GM23248 (cell line): ENCODE results near the gene TCF12. TPM values are rescaled to one million over a fixed set of nuclear protein-coding genes. Genes with fewer than 3 reads are reported as not detected.

Experiments used
- DNase-seq: peaks from one replicate; pipeline ENCODE4 v3.0.0-alpha.2; 2015
- H2AFZ ChIP-seq: fragments of 200-600 bp; sonication (generic); 2 replicates; pipeline ENCODE4 v1.6.1; 2016; ENCODE audit warnings: antibody characterized with exemption
- H3F3A ChIP-seq: fragments of 200-600 bp; sonication (generic); 2 replicates; pipeline ENCODE4 v1.6.1; 2016; ENCODE audit warnings: mild to moderate bottlenecking, antibody characterized with exemption, mixed run types; ENCODE audit not compliant: insufficient read depth
- H3K27ac ChIP-seq: fragments of 200-600 bp; sonication (generic); 2 replicates; pipeline ENCODE4 v1.5.1; 2016; ENCODE audit warnings: mild to moderate bottlenecking
- H3K27me3 ChIP-seq: fragments of 200-600 bp; sonication (generic); replicated peaks from 2 replicates; pipeline ENCODE4 v1.6.1; 2016; ENCODE audit warnings: mild to moderate bottlenecking; ENCODE audit not compliant: insufficient read depth
- H3K36me3 ChIP-seq: fragments of 200-600 bp; sonication (generic); 2 replicates; pipeline ENCODE4 v1.6.1; 2016; ENCODE audit warnings: low read depth, mild to moderate bottlenecking
- H3K4me1 ChIP-seq: fragments of 200-600 bp; sonication (generic); 2 replicates; pipeline ENCODE4 v1.6.1; 2016; ENCODE audit warnings: mild to moderate bottlenecking; ENCODE audit not compliant: insufficient read depth
- H3K4me2 ChIP-seq: fragments of 200-600 bp; sonication (generic); one replicate; pipeline ENCODE4 v1.6.1; 2016; ENCODE audit warnings: mild to moderate bottlenecking; ENCODE audit not compliant: unreplicated experiment
- H3K4me3 ChIP-seq: fragments of 200-600 bp; sonication (generic); 2 replicates; pipeline ENCODE4 v1.5.1; 2016; ENCODE audit warnings: mild to moderate bottlenecking
- H3K79me2 ChIP-seq: fragments of 200-600 bp; sonication (generic); 2 replicates; pipeline ENCODE4 v1.6.1; 2016; ENCODE audit warnings: mild to moderate bottlenecking; ENCODE audit not compliant: insufficient read depth
- H3K9ac ChIP-seq: fragments of 200-600 bp; sonication (generic); 2 replicates; pipeline ENCODE4 v1.6.1; 2016; ENCODE audit warnings: mild to moderate bottlenecking
- H3K9me2 ChIP-seq: fragments of 200-600 bp; sonication (generic); 2 replicates; pipeline ENCODE4 v1.6.1; 2016; ENCODE audit warnings: mixed run types, mild to moderate bottlenecking, moderate library complexity; ENCODE audit not compliant: insufficient read depth
- H3K9me3 ChIP-seq: fragments of 200-600 bp; sonication (generic); one replicate; pipeline ENCODE4 v1.6.1; 2017; ENCODE audit warnings: low read depth
- H4K20me1 ChIP-seq: fragments of 200-600 bp; sonication (generic); 2 replicates; pipeline ENCODE4 v1.6.0; 2016; ENCODE audit not compliant: insufficient read depth
- EZH2 ChIP-seq: fragments of 200-600 bp; sonication (generic); IDR thresholded peaks from 2 replicates; pipeline ENCODE4 v1.6.1; 2018; ENCODE audit warnings: antibody characterized with exemption, mild to moderate bottlenecking; ENCODE audit not compliant: insufficient read depth, poor library complexity, severe bottlenecking
- EZH2phosphoT487 ChIP-seq: fragments of 200-600 bp; sonication (generic); IDR thresholded peaks from 2 replicates; pipeline ENCODE4 v1.6.1; 2018; ENCODE audit warnings: antibody characterized with exemption, moderate library complexity, mild to moderate bottlenecking, low read depth; ENCODE audit not compliant: insufficient read depth
- WGBS, 2 experiments: methylation state at CpG; one replicate each; pipeline ENCODE4 v1.1.6; 2015 to 2017; ENCODE audit warnings: low lambda C conversion rate in 2 of 2, low coverage in 1 of 2; ENCODE audit errors: missing lambda C conversion rate in 2 of 2; 5-methylcytosine and 5-hydroxymethylcytosine counted together
- in situ Hi-C: fragments of 300-500 bp; cut with MboI; formaldehyde crosslinking; loops from 2 replicates; pipeline ENCODE4 v1.15.0; 2020
- polyA plus RNA-seq: library from polyadenylated mRNA; unstranded; fragments of >200 nt; fragmentation: Nextera tagmentation; extraction: Ambion mirVana; gene quantifications from 2 replicates; pipeline ENCODE4 v1.2.1, GENCODE V29; 2016
- total RNA-seq: library from RNA; depleted of rRNA; stranded (reverse); fragments of >200 nt; shearing (Covaris generic); gene quantifications from 2 replicates; pipeline ENCODE4 v1.2.3, GENCODE V29; 2014

The TCF12 gene
- total and polyA plus RNA-seq, 2 experiments from 2014 or later: 53.6 to 58.6 TPM

- Histone ChIP-seq H4K20me1 (no peaks in the 10 kb centered on the region), H3K4me2 (no peak overlapping the region), H3K4me1 (peaks cover 35% of the 10 kb centered on the region), H2AFZ (no peak overlapping the region), H3K79me2 (peaks cover 100% of the 10 kb centered on the region), H3K9me3 (no peaks in the 10 kb centered on the region), H3K27ac (no peak overlapping the region), H3F3A (peaks cover 14% of the 10 kb centered on the region; the same call in 1 of the 2 replicates), H3K9ac (no peak overlapping the region), H3K4me3 (no peak overlapping the region), H3K27me3 (no peaks in the 10 kb centered on the region), H3K9me2 (no peaks in the 10 kb centered on the region), H3K36me3 (0 out of 2 replicates have a peak, but pooled peaks cover 4% of the 10 kb centered on the region)
- in situ Hi-C loops: no loop called here
- no peak for DNase-seq
- TF ChIP-seq EZH2 (no peak), EZH2phosphoT487 (no peak)
Observed at GRCh38 chr15:56942118-56942517, 23.7 kb downstream of the TCF12 start.

GRCh38 chr15:56943403-56943802 is 25.0 kb downstream of the TCF12 start:
- TF ChIP-seq EZH2 (no peak), EZH2phosphoT487 (no peak)
- Histone ChIP-seq H3K36me3 (0 out of 2 replicates have a peak, but pooled peaks cover 4% of the 10 kb centered on the region), H3K4me2 (peak overlapping the region; percentile 23), H3K9me3 (no peaks in the 10 kb centered on the region), H3K79me2 (peaks cover 100% of the 10 kb centered on the region), H3F3A (peaks cover 18% of the 10 kb centered on the region; the same call in 1 of the 2 replicates), H3K9me2 (no peaks in the 10 kb centered on the region), H2AFZ (no peak overlapping the region), H3K4me1 (peaks cover 35% of the 10 kb centered on the region), H3K27me3 (no peaks in the 10 kb centered on the region), H4K20me1 (no peaks in the 10 kb centered on the region), H3K9ac (peak overlapping the region; percentile 25; the same call in 1 of the 2 replicates), H3K4me3 (no peak overlapping the region), H3K27ac (peak overlapping the region; percentile 28; the same call in 1 of the 2 replicates)
- 64 to 79% methylated on average over 1 of the region's 1 CpG for WGBS, 2 experiments
- DNase-seq: peak; percentile 56
- in situ Hi-C loops: no loop called here

- peaks cover 100% of the 10 kb centered on the region for H3K79me2 ChIP-seq
- no peaks in the 10 kb centered on the region for H4K20me1 ChIP-seq
- no peaks in the 10 kb centered on the region for H3K27me3 ChIP-seq
- H2AFZ ChIP-seq: no peak overlapping the region
- no peak overlapping the region for H3K4me2 ChIP-seq
- H3K4me3 ChIP-seq: no peak overlapping the region
- H3K4me1 ChIP-seq: peaks cover 37% of the 10 kb centered on the region
- H3K9me3 ChIP-seq: no peaks in the 10 kb centered on the region
- DNase-seq: no peak
- peaks cover 21% of the 10 kb centered on the region; the same call in 1 of the 2 replicates for H3F3A ChIP-seq
- no peak overlapping the region for H3K9ac ChIP-seq
- H3K9me2 ChIP-seq: no peaks in the 10 kb centered on the region
- H3K27ac ChIP-seq: no peak overlapping the region
- in situ Hi-C loops: no loop called here
- 94 to 100% methylated on average over 1 of the region's 1 CpG for WGBS, 2 experiments
- H3K36me3 ChIP-seq: 0 out of 2 replicates have a peak, but pooled peaks cover 4% of the 10 kb centered on the region
- TF ChIP-seq EZH2phosphoT487 (no peak), EZH2 (no peak)
Observed at GRCh38 chr15:56944485-56944884, 26.0 kb downstream of the TCF12 start.

- Histone ChIP-seq H4K20me1 (no peaks in the 10 kb centered on the region), H3K4me3 (no peak overlapping the region), H3K4me1 (peaks cover 34% of the 10 kb centered on the region), H3K9me3 (no peaks in the 10 kb centered on the region), H3K9me2 (no peaks in the 10 kb centered on the region), H3K79me2 (peaks cover 100% of the 10 kb centered on the region), H3K27me3 (no peaks in the 10 kb centered on the region), H3F3A (peaks cover 19% of the 10 kb centered on the region; the same call in 1 of the 2 replicates), H2AFZ (no peak overlapping the region), H3K4me2 (no peak overlapping the region), H3K9ac (no peak overlapping the region), H3K36me3 (0 out of 2 replicates have a peak, but pooled peaks cover 4% of the 10 kb centered on the region), H3K27ac (no peak overlapping the region)
- in situ Hi-C loops: no loop called here
- TF ChIP-seq EZH2phosphoT487: no peak
- TF ChIP-seq EZH2: no peak
- no peak for DNase-seq
- WGBS, 2 experiments: 96 to 97% methylated on average over 3 of the region's 3 CpGs
Observed at GRCh38 chr15:56946150-56946549, 27.7 kb downstream of the TCF12 start.
